DOHH2 (cell line): ENCODE measurements around the gene BATF3.

ENCODE experiments used
- H3F3A ChIP-seq: fragments of 200-600 bp; sonication (generic), shearing (Covaris generic); 2 replicates; pipeline ENCODE4 v1.6.0; 2016; ENCODE audit warnings: antibody characterized with exemption, mild to moderate bottlenecking; ENCODE audit not compliant: control insufficient read depth, insufficient read depth
- H3K27ac ChIP-seq: fragments of 200-600 bp; sonication (generic); 2 replicates; pipeline ENCODE4 v1.5.1; 2014; ENCODE audit warnings: low read depth, mild to moderate bottlenecking, low read length, moderate library complexity
- H3K27me3 ChIP-seq: fragments of 200-600 bp; sonication (generic); 2 replicates; pipeline ENCODE4 v1.6.1; 2014; ENCODE audit warnings: mild to moderate bottlenecking, low read length, mixed read lengths; ENCODE audit not compliant: control insufficient read depth
- H3K36me3 ChIP-seq: fragments of 200-600 bp; sonication (generic); 2 replicates; pipeline ENCODE4 v1.6.1; 2014; ENCODE audit warnings: mild to moderate bottlenecking, low read length, moderate library complexity, mixed read lengths; ENCODE audit not compliant: control insufficient read depth
- H3K4me1 ChIP-seq: fragments of 200-600 bp; sonication (generic); 2 replicates; pipeline ENCODE4 v1.6.1; 2014; ENCODE audit warnings: mild to moderate bottlenecking, low read length, mixed read lengths; ENCODE audit not compliant: control insufficient read depth
- H3K4me2 ChIP-seq: fragments of 200-600 bp; sonication (generic); 2 replicates; pipeline ENCODE4 v1.6.0; 2014; ENCODE audit warnings: mild to moderate bottlenecking, low read length, moderate library complexity
- H3K4me3 ChIP-seq: fragments of 200-600 bp; sonication (generic); 2 replicates; pipeline ENCODE4 v1.5.1; 2014; ENCODE audit warnings: mild to moderate bottlenecking, low read length, mixed read lengths
- H3K79me2 ChIP-seq: fragments of 200-600 bp; sonication (generic); 2 replicates; pipeline ENCODE4 v1.6.1; 2014; ENCODE audit warnings: mild to moderate bottlenecking, low read length, mixed read lengths; ENCODE audit not compliant: control insufficient read depth
- H3K9me2 ChIP-seq: fragments of 200-600 bp; sonication (generic); replicated peaks from 2 replicates; pipeline ENCODE4 v1.6.1; 2014; ENCODE audit warnings: mild to moderate bottlenecking, low read length, mixed read lengths; ENCODE audit not compliant: control insufficient read depth
- H3K9me3 ChIP-seq: fragments of 200-600 bp; sonication (generic); 2 replicates; pipeline ENCODE4 v1.6.1; 2014; ENCODE audit warnings: antibody characterized with exemption, low read length, mixed read lengths; ENCODE audit not compliant: control insufficient read depth, insufficient read depth
- H4K20me1 ChIP-seq: fragments of 200-600 bp; sonication (generic); 2 replicates; pipeline ENCODE4 v1.6.0; 2014; ENCODE audit warnings: low read depth, mild to moderate bottlenecking, antibody characterized with exemption, low read length, moderate library complexity; ENCODE audit not compliant: control insufficient read depth, insufficient read depth
- CTCF ChIP-seq: fragments of 200-600 bp; sonication (generic); IDR thresholded peaks from one replicate; pipeline ENCODE4 v1.5.1; 2014; ENCODE audit warnings: antibody characterized with exemption, mild to moderate bottlenecking, low read depth, low read length; ENCODE audit not compliant: poor library complexity, severe bottlenecking
- EZH2phosphoT487 ChIP-seq: fragments of 200-600 bp; sonication (generic); IDR thresholded peaks from 2 replicates; pipeline ENCODE4 v1.6.1; 2017; ENCODE audit warnings: borderline replicate concordance, mild to moderate bottlenecking, antibody characterized with exemption, low read length, moderate library complexity, mixed read lengths

BATF3 gene

GRCh38 chr1:212721388-212722247 is 22.0 kb upstream of the BATF3 start:
- Histone ChIP-seq H3K79me2 (no peaks in the 10 kb centered on the region), H3K9me2 (no peaks in the 10 kb centered on the region), H3K27ac (no peak overlapping the region), H3K27me3 (peaks cover 31% of the 10 kb centered on the region), H3K4me1 (peaks cover 11% of the 10 kb centered on the region), H3K36me3 (no peaks in the 10 kb centered on the region), H3K4me3 (no peak overlapping the region), H4K20me1 (no peaks in the 10 kb centered on the region), H3K9me3 (no peaks in the 10 kb centered on the region), H3F3A (peaks cover 4% of the 10 kb centered on the region; the same call in 1 of the 2 replicates), H3K4me2 (no peak overlapping the region)
- TF ChIP-seq EZH2phosphoT487: no peak
- no peak for TF ChIP-seq CTCF

- Histone ChIP-seq H3K79me2 (no peaks in the 10 kb centered on the region), H3K27me3 (peaks cover 46% of the 10 kb centered on the region), H3K27ac (no peak overlapping the region), H3K4me3 (no peak overlapping the region), H3F3A (peaks cover 4% of the 10 kb centered on the region; the same call in 1 of the 2 replicates), H3K4me1 (peaks cover 11% of the 10 kb centered on the region), H3K4me2 (no peak overlapping the region), H3K9me3 (no peaks in the 10 kb centered on the region), H3K36me3 (no peaks in the 10 kb centered on the region), H3K9me2 (no peaks in the 10 kb centered on the region), H4K20me1 (no peaks in the 10 kb centered on the region)
- no peak for TF ChIP-seq CTCF
- TF ChIP-seq EZH2phosphoT487: no peak
Measured at GRCh38 chr1:212719633-212720032, 20.0 kb upstream of the BATF3 start.

- Histone ChIP-seq H3K9me3 (no peaks in the 10 kb centered on the region), H3K9me2 (no peaks in the 10 kb centered on the region), H3K4me2 (no peak overlapping the region), H4K20me1 (no peaks in the 10 kb centered on the region), H3K79me2 (no peaks in the 10 kb centered on the region), H3K4me3 (no peak overlapping the region), H3K36me3 (no peaks in the 10 kb centered on the region), H3K27me3 (peaks cover 50% of the 10 kb centered on the region), H3F3A (peaks cover 4% of the 10 kb centered on the region; the same call in 1 of the 2 replicates), H3K4me1 (peaks cover 11% of the 10 kb centered on the region), H3K27ac (no peak overlapping the region)
- TF ChIP-seq CTCF (no peak), EZH2phosphoT487 (no peak)
Measured at GRCh38 chr1:212718499-212718898, 18.9 kb upstream of the BATF3 start.
